ENCODE results near the gene CCDC185. TPM values are rescaled to one million over a fixed set of nuclear protein-coding genes. Genes with fewer than 3 reads are reported as not detected.

The CCDC185 gene
- total and polyA plus RNA-seq, 2 donors (not counting 1 experiment from before 2014, with no cell fraction given): not detected

- intact Hi-C loops (cut with micrococcal nuclease): no loop called here
Observed at GRCh38 chr1:223363856-223364684, 29.1 kb upstream of the CCDC185 start, which contains the start of gene SUSD4. Gene SUSD4 (minus strand): TSS chr1:223364176. CDS start chr1:223363425, 751 bp downstream.

More at GRCh38 chr1:223363856-223364684, 29.1 kb upstream of the CCDC185 start, which contains the start of gene SUSD4:
- POLR2A ChIA-PET: no interaction called here
- H4K20me1 ChIP-seq (ENCODE audit: control insufficient read depth, insufficient read depth, low read length, poor library complexity, severe bottlenecking): no peaks in the 10 kb centered on the region
- peaks cover 0 to 42% (median 15%) of the 10 kb centered on the region in 4 experiments for H3K27me3 ChIP-seq (replicated peaks in 1 of 4; ENCODE audit: control extremely low read depth in 1 of 4, control insufficient read depth in 3 of 4, insufficient read depth in 4 of 4, low read length in 3 of 4)
- Mint-ChIP-seq H3K4me3 (peak within 1 kb of the TSS; percentile 80), H3K9me3 (ENCODE audit: insufficient read depth) (no peaks in the 10 kb centered on the region), H3K4me1 (peaks cover 15% of the 10 kb centered on the region), H3K27me3 (peaks cover 56% of the 10 kb centered on the region), H3K27ac (no peak within 1 kb of the TSS)
- TF ChIP-seq EZH2 (IDR thresholded peaks at IDR 0.05; ENCODE audit: borderline replicate concordance, insufficient read depth, low read depth, low read length, poor library complexity, severe bottlenecking): no peak
- no peak for TF ChIP-seq CTCF (IDR thresholded peaks at IDR 0.05)
- H3K4me2 ChIP-seq (replicated peaks; ENCODE audit: low read depth, low read length, poor library complexity, severe bottlenecking): peak within 1 kb of the TSS; percentile 77
- peak within 1 kb of the TSS; percentile 54 for H2AFZ ChIP-seq (ENCODE audit: insufficient read depth, low read depth, low read length, poor library complexity, severe bottlenecking)
- H3K9ac ChIP-seq (ENCODE audit: low read length): peak within 1 kb of the TSS; percentile 45
- H3K4me1 ChIP-seq (ENCODE audit: control insufficient read depth in 2 of 2, insufficient read depth in 2 of 2, low read length in 2 of 2): peaks cover 15 to 18% of the 10 kb centered on the region in 2 donors
- H3K27ac ChIP-seq (ENCODE audit: low read length in 2 of 2): no peak within 1 kb of the TSS
- no peaks in the 10 kb centered on the region for H3K36me3 ChIP-seq (replicated peaks in 1 of 2; ENCODE audit: control extremely low read depth in 1 of 2, control insufficient read depth in 1 of 2, extremely low read depth in 1 of 2, insufficient read depth in 2 of 2, low read length in 1 of 2)
- 1% methylated on average over 74 of the region's 111 CpGs for WGBS (ENCODE audit: insufficient coverage)
- CTCF ChIA-PET: no interaction called here
- no peaks in the 10 kb centered on the region for H3K79me2 ChIP-seq (ENCODE audit: control insufficient read depth, insufficient read depth, low read length)
- peak within 1 kb of the TSS; percentile 8 to 51 (median 34) for H3K4me3 ChIP-seq (ENCODE audit: control extremely low read depth in 1 of 5, extremely low read depth in 1 of 5, insufficient read depth in 1 of 5, low read depth in 2 of 5, low read length in 4 of 5)
- peaks cover 0 to 10% (median 0%) of the 10 kb centered on the region in 3 donors for H3K9me3 ChIP-seq (ENCODE audit: control extremely low read depth in 1 of 3, control insufficient read depth in 2 of 3, insufficient read depth in 1 of 3, low read length in 2 of 3)
- ATAC-seq (ENCODE audit: low read depth) (peak; percentile 47), DNase-seq (peak; percentile 45)

Measured in B cell (primary cell).